GM20431 (cell line): Measurements from ENCODE around the gene CACNA2D2.

Experiments used
- in situ Hi-C: fragments of 300-500 bp; cut with MseI, MboI; formaldehyde crosslinking; loops from one replicate; pipeline ENCODE4 v1.15.0; 2020; ENCODE audit warnings: low sequenced_read_pairs; ENCODE audit not compliant: unreplicated experiment

The CACNA2D2 gene

DNA sequence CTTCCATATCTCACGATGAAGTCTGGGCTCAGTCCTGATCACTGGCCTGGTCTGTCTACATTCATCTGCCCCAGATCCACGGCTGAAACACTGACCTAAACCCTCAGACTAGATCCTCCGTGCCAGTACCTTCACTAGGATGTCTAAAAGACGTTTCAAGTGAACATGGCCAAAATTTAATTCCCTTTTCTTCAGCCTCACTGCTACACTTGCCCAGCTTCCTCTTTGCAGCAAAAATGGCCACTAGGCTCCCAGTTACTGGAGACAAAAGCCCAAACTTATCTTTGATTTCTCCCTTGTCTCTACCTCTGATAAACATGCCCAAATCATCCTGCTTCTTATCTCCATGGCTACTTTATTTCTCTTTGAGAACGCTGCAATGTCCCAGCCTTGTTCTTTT lies 164.5 kb downstream of the CACNA2D2 start:
- in situ Hi-C loops, result no loop called here

GRCh38 chr3:50337175-50337861 lies 166.1 kb downstream of the CACNA2D2 start:
- in situ Hi-C loops, result no loop called here

DNA sequence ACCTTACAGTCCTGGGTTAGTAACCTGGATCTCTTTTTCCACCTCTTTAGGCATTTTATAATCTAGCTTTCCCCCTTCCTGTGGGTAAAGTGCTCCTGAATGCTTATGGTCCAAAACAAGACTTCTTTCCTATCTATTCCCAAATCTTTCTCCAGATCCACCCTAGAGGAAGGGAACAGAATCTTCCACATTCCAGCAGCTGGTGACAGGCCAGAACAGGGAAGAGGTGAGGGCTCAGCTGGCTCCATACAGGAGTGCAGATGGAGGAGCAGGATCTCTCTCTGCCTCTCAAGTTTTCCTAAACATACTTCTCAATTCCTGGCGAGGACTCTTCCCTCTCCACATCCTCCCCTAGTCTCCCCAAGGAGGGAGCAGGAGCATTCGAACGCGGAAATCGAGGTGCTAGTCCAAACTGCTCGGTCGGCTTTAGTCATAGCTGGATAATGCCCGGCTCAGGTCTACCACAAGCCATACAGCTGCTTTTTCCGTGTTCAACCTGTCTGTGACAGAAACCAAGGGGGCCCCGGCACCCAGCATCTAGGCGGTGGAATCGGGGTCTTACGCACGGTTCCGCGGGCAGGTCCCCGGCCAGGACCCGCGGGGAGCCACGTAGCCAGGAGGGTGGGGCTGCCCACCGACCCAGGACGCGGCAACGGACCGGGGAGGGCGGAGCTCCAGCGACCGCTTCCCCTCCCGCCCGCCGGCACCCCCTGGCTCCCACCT lies 166.8 kb downstream of the CACNA2D2 start:
- in situ Hi-C loops, result no loop called here

- in situ Hi-C loops, result no loop called here
Observed at GRCh38 chr3:50334339-50335075, 168.9 kb downstream of the CACNA2D2 start.

DNA sequence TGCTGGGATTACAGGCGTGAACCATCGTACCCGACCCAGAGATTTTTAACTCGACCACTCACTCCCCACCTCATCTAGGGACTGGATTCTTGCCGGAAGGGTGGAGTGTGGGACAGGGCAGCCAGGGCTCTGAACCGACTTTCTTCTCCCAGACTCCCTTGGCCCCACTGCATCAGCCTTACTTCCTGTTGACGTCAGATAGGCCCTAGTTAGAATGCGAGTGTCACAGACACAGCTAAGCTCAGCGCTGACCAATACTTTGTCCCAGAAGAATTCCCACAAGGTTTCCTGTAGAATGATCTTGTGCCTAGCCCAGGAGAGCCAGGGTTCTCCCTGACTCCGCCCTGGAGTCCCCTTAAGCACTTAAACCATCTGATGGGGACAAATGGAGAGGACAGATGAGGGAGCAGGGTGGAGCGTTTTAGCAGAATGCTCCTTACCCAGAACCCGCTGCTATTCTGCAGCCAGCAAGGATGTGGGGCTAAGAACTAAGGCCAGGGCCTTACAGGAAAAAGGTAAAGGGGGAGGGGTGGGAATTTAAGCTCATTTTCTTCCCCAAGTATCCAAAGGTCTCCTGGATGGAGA lies 169.6 kb downstream of the CACNA2D2 start:
- in situ Hi-C loops, result no loop called here

DNA sequence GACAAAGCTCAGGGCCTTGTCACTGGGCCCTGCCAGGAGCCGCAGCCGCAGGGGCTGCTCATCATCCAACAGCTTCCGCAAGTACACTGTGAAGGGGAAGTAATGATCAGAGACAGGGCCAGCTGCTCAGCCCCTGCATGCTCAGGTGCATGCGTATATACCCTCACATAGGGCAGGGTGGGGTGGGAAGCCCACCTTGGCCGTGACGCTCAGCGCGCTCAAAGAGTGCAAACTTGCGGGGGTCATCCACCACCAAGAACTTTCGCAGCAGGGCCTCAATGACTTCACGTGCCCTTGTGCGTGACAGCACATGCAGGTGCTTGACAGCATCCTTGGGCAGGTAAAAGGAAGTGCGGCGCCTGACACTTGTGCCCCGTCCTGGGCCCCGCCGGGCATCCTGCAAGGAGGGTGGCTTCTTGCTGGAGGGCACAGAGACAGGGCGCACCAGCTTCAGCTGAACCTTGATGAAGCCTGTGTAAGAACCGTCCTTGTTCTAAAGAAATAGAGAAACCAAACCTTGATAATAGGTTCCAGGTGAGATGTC lies 172.0 kb downstream of the CACNA2D2 start:
- in situ Hi-C loops, result no loop called here

- in situ Hi-C loops, result no loop called here
Observed at GRCh38 chr3:50330330-50330729, 173.1 kb downstream of the CACNA2D2 start.

- in situ Hi-C loops, result no loop called here
Observed at GRCh38 chr3:50327943-50328691, 175.3 kb downstream of the CACNA2D2 start, which contains the start of gene TUSC2. Gene TUSC2, minus strand, starts transcription at chr3:50328223. Its CDS starts 124 bp downstream, at chr3:50328099.

GRCh38 chr3:50327129-50327528 lies 176.3 kb downstream of the CACNA2D2 start:
- in situ Hi-C loops, result no loop called here

- in situ Hi-C loops, result no loop called here
Observed at GRCh38 chr3:50326182-50326541, 177.3 kb downstream of the CACNA2D2 start.

DNA sequence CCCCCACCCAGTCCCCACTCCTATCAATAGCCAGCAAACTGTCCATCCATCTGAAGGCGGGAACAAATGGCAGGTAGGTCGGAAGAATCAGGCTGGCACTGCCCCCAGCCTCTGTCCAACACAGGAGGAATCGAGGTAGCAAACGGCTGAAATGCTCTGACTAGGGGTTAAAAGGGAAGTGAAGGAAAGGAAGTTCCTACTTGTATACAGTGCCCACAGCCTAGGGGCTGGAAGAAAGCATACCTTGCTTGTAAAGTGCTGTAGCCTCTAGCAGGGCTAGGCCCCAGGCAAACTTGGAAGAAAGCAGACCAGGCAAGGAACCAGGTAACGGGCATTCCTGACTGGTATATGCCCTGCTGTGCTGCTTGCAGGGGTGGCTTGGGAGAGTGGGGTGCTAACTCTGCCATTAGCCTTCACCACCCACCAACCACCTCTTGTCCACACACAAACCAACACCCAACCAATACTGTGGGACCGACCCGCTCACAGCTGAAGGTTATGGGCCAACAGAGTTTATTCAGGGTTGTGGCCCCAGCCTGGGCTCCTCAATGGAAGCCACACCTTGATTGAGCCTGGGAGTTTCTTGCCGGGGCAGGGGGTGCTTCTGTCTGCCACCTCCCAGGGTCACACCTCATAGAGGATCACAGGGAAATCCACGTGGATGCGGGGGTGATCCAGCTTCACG lies 177.8 kb downstream of the CACNA2D2 start:
- in situ Hi-C loops, result no loop called here

- in situ Hi-C loops, result no loop called here
Observed at GRCh38 chr3:50325113-50325480, 178.3 kb downstream of the CACNA2D2 start.

DNA sequence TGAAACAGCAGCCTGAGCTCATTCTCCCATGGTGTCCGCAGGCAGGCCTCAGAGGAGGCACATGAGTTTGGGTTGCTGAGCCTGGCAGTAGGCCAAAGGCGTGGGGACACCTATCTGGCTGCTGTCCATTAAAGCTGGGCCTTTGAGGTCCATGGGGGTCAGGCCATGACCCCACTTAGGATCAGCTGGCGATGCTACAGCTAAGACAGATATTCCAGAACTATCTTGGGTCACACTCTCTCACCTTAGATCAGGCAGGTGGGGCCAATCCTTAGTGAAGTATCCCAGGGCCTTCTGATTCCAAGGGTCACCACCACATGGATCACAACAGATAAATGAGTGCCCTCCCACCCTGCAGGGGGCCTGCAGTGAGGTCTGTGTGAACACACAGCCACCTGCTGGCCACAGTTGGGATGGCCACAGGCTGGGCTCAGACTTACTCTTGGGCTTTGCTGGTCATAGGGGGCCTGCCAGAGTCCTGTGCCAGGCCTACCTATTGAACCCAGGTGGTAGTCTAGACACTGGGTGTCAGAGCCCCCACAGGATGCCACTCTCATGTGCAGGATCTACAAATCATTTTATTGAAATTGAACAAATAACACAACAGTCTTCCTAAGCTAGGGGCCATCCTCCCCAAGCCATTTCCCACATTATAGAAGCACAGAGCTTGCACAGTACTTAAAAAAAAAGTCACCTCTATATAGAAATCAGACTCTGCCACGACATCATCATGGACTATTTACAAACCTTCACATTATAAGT lies 178.9 kb downstream of the CACNA2D2 start:
- in situ Hi-C loops, result no loop called here

- in situ Hi-C loops, result no loop called here
Observed at GRCh38 chr3:50323614-50324199, 179.7 kb downstream of the CACNA2D2 start.

- in situ Hi-C loops, result no loop called here
Observed at GRCh38 chr3:50323092-50323600, 180.3 kb downstream of the CACNA2D2 start.

DNA sequence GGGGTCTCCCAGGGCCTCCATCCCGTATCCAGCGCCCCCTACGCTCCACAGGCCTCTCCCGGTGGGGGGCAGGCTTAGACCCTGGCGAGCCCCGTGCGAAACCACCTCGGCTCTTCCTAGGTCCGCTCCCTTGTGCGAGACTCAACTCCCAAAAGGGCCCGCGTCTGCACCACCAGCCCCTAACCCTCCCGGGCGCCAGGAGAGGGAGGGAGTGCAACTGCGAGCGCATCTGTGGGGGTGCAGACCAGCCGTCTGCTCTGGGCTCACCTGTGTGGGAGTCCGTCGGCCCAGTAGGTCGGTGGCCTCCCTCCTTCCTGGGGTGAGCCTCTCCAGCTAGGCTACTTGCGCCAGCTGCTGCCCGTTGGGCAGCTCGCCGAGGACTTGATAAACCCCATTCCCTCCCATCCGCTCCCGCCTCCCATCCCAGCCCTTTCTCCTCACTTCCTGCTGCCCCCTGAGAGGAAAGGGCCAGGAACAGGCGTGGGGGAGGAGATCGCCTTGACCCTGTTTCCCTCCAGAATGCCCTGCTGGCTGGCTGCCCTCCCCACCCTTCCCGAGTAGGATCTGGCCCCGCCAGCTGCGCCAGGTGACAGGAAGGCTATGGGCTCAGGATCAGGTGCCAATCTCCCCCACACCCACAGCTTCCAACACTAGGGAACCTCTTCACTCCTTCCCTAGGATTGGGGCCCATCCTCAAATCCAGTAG lies 180.9 kb downstream of the CACNA2D2 start, which contains the start of gene HYAL2:
Gene HYAL2 (minus strand): TSS at position 360 of the 706 bp plus-strand sequence. CDS start 2,256 bp downstream, outside the sequence.
- in situ Hi-C loops, result no loop called here

DNA sequence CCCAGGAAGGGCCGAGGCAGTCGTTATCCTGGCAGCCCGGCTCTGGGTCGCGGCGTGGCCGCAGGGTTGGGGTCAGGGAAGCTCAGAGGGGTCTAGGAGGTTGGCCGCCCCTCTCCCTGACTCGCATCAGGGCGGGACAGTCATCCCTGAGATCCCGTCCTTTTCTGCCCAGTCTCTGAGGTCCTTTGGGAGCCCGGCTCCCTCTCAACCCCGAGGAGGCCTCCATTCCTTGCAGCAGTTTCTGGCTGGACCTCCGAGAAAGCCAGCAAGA lies 181.4 kb downstream of the CACNA2D2 start:
- in situ Hi-C loops, result no loop called here
